ENCODE results near the gene IDH3A.

- TF ChIP-seq POLR2AphosphoS5 (IDR thresholded peaks at IDR 0.05) (no peak), POLR2A (IDR thresholded peaks at IDR 0.05) (no peak)
- TF ChIP-seq, protein P1, sequence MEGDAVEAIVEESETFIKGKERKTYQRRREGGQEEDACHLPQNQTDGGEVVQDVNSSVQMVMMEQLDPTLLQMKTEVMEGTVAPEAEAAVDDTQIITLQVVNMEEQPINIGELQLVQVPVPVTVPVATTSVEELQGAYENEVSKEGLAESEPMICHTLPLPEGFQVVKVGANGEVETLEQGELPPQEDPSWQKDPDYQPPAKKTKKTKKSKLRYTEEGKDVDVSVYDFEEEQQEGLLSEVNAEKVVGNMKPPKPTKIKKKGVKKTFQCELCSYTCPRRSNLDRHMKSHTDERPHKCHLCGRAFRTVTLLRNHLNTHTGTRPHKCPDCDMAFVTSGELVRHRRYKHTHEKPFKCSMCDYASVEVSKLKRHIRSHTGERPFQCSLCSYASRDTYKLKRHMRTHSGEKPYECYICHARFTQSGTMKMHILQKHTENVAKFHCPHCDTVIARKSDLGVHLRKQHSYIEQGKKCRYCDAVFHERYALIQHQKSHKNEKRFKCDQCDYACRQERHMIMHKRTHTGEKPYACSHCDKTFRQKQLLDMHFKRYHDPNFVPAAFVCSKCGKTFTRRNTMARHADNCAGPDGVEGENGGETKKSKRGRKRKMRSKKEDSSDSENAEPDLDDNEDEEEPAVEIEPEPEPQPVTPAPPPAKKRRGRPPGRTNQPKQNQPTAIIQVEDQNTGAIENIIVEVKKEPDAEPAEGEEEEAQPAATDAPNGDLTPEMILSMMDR (IDR thresholded peaks at IDR 0.05 in 8 of 11, conservative IDR thresholded peaks at IDR 0.05 in 3 of 11), result peak in 8 of 11 experiments; percentile 25 to 58 (median 48)
Observed at GRCh38 chr15:78177447-78177873, 28.3 kb downstream of the IDH3A start.

All from spleen (tissue), 7 donors.